ENCODE data around the gene TMIE.

DNA sequence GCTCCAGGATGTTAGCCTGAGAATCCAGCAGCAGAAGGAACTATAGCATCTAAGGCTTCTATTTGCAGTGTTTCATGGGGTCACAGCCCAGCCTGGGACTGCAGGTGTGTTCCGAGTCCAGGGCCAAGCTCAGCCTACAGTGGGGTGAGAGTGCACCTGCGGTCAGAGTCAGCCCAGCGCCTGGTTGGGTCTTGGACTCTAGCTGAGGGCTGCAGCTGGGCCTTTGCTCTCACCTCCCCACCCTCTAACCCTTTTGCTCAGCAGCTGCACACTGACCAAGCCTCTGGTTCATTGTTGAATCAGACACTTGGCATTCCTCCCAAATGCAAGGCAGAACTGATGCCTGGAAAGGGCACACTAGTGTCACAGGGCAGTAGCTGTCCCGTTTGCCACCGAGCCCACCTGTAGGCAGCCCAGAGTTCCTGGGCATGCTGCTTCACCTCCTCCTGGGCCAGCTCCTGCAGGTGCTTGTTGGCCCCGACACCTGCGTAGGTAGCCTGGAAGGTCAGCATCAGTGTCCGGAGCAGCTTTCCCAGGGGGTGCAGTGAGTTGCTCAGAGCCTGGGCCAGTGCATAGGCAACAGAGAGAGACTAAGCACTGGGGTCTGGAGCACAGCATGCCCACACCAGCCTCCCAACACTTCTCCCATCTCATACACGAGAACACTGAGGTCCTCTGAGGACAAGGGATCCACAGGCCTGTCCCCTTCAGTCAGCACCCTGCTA, 25.2 kb upstream of the TMIE start:
- TF ChIP-seq, protein P1, sequence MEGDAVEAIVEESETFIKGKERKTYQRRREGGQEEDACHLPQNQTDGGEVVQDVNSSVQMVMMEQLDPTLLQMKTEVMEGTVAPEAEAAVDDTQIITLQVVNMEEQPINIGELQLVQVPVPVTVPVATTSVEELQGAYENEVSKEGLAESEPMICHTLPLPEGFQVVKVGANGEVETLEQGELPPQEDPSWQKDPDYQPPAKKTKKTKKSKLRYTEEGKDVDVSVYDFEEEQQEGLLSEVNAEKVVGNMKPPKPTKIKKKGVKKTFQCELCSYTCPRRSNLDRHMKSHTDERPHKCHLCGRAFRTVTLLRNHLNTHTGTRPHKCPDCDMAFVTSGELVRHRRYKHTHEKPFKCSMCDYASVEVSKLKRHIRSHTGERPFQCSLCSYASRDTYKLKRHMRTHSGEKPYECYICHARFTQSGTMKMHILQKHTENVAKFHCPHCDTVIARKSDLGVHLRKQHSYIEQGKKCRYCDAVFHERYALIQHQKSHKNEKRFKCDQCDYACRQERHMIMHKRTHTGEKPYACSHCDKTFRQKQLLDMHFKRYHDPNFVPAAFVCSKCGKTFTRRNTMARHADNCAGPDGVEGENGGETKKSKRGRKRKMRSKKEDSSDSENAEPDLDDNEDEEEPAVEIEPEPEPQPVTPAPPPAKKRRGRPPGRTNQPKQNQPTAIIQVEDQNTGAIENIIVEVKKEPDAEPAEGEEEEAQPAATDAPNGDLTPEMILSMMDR (IDR thresholded peaks at IDR 0.05) = no peak
- no peak for TF ChIP-seq EP300 (IDR thresholded peaks at IDR 0.05)
- TF ChIP-seq POLR2A (IDR thresholded peaks at IDR 0.05) = no peak

Measured in tibial nerve (tissue), 4 donors.